Measurements from ENCODE around the gene LRMDA.
"Not testable (repeated sequence)": the region's sequence is repeated elsewhere in the genome, so short reads cannot be mapped to it uniquely, and the experiment has no call there.

The LRMDA gene

DNA sequence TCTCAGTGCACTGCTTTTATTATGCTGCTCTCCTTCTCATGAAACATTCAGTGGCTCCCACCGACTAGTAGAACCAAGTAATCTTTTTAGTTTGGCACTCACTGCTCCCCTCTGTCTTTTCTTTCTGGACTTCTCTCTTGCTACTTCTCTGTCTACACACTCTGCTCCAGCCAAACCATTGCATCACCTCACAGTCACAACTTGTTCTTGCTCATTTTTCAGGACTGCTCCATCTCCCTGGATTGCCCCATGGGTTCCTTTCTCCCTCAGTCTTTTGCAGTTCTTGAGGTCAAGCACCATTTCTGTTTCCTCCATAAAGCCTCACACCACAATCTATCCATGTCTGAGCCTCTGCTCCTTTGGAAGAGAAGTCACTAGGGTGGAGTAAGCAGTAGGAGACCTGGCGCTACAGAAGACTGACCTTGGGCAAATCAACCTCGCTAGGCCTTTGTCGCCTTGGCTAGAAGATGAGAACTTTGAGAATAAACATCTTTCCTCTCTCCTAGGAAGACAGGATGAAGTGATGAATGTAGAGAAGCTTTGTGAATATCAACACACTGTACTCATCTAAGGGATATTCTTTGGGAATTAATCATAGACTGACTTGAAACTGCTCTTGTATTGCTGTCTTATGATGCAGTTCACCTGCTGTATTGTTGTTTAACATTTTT, 186.2 kb downstream of the LRMDA start:
- DNase-seq, result no peak

DNA sequence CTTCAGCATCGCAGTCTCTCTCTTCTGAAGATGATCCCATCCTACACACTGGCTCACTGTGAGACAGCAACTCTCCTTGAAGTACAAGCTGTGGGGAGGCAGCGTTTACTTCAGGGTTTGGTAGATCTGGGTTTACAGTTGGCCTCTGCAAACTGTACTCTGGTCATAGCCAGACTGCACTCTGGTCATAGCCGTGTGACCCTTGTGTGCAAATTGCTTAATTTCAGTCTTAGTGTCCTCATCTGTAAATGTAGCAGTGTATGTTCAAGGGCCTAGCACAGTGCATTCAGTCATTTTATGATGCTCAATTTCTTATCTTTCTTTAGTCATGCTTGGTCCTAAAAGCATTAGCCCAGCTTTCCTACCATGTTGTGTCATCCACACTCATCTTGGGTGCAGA, 188.2 kb downstream of the LRMDA start:
- no peak for DNase-seq

DNA sequence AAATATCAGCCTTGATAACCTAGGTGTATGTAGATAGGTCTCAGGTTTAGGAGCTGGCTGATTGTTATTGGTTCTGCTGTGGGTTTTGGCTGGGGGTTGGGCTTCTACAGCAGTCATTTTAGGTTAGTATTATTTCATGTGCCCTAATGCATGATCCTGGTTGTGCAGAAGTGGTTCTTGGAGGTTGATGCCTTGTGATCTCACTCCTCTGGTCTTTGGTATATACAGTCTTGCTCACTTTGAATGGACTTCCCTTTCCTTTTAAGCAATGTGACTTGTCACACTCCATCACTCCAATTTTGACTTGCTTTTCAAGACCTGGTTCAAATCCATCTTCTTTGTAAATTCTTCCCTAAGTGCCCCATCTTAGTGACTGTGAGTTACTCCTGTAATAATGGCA, 188.9 kb downstream of the LRMDA start:
- DNase-seq, result no peak

DNA sequence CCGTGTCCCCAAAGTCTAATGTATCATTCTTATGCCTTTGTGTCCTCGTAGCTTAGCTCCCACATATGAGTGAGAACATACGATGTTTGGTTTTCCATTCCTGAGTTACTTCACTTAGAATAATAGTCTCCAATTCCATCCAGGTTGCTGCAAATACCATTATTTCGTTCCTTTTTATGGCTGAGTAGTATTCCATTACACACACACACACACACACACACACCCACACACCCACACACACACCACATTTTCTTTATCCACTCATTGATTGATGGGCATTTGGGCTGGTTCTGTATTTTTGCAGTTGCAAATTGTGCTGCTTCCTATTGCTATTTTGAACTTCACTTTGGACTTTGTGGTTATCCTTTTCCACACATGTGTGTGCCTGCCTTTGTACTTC, 189.6 kb downstream of the LRMDA start:
- not testable (repeated sequence) for DNase-seq

DNA sequence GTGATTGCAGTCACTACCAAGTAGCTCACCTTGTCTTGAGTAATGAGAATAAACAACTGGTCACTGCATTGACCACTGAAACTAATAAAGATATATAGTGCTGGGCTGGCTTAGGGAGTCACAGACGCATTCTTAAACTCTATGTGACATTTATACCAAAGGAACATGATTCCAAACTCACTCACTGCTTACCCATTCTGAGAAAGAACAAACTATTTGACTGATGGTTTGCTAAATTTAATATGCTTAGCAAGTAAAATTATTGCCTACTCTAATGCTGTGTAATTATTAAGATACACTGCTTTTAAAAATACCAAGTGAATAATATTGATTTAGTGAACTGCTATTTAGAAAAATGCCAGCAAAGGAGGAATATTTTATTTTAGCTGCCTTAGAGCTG, 191.1 kb downstream of the LRMDA start:
- DNase-seq, result no peak

DNA sequence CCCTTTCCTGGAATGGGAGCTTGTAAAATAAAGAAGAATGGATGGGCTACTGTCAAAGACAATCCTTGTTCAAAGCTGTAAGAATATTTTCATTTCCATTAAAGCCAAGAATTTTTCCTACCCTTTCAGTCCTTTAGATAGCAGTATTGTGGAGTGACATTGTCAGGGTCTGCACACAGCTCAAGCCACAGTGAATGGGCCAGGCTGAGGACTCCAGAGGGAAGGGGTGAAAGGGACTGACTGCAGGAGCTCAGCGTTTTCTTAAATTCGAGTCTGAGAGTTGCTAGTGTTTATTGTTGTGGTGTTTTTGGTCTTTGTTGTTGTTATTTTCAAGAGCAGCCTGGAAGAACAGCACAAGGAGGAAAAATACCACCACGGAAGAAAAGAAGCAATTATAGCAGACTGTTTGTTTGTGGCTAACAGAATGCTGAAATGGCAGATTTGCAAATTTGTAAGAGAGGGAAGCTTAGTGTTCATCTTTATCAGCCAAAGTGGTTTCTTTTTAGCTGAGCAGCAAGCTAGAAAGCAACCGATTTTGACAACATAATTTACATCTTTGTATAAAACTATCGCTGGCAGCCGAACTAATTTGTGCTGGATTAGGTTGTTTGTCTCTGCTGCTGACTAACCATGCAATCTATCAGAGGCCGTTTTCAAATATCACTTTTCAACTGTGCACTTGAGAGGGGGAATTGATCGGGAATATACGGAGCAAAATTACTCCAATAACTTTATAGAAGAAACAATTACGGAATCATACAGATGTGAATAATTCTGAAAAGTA, 192.1 kb downstream of the LRMDA start:
- DNase-seq, result no peak

DNA sequence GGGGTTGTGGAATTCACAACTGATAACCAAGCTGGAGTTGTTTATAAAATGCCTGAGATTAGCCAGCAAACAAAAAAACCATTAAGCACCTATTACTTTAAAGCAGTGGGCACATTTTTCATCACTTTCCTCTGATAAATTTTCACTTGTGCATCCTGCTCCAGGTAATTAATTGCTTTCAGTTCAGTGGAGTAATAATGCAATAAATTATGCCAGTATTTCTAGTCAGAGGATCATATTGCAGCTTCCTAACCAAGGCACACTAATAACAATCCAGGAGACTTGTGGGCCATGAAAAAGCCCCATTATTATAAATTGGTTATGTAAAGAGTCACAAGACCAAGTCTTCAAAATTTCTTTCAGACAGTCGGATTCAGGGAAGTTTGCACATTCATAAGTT, 193.2 kb downstream of the LRMDA start:
- DNase-seq, result no peak

DNA sequence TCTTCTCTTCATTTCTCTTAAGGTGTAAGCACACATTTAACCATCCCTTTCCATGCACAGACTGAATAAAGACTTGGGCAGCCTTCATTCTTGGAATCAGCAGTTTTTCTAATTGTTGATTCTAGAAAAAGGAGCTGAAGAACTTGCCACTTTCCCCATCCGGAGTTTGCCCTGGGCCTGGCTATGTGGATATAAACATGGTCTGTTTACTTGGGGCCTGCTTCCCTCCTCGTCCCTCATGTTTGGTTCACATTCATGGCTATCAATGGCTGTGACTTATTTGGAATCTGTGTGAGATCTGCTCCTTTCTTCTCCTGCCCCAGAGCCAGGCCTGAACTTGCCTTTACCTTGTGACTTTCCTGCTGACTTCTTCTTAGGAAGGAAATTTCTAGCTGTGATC, 199.3 kb downstream of the LRMDA start:
- DNase-seq, result no peak

DNA sequence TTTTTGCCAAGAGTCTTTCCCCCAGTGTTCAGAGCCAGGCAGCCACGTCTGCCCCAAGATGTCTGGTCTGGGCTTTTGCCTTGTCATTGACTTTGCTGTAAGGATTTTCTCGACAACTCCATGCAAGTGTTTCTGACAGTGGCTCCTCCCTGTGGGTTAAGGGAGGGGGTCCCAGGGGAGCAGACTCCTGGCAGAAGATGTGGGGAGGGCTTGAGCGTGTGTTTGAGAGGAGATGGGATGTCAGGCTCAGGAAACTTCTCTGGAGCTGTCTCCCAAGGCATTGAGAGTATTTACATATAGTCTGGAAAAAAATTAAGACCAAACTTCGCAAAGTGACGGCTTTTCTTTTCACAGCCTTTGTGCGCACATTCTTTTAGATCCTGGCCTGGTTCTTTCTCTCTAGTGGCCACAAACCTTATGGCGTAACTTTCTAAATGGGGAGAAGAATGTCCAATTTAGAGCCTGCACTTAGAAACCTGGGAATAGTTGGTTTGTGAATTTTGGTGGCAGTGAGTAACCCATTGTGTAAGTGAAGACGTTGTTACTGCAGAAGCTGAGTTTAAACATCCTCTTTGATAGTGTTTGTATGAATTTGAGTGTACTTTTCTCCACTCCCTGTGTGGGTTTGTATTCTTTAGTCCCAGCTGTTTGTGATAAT, 201.5 kb downstream of the LRMDA start:
- DNase-seq, result no peak

DNA sequence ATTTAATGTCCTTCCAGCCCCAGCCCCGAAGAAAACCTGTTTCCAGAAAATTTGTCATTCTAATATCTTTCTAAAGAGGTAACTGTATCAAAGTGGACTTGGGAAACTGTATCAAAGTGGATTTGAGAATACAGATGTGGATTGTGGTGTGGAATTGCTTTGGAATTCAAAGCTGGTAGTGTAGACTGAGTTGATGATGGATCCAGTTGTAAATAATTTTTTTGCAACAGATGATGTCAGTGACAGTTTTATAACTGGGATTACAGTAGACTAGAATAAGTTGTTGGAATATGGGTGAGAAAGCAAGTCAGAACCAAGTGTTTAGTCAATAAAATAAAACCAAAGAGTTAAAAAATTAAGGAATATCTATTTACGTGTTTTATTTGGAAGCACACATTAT, 202.1 kb downstream of the LRMDA start:
- no peak for DNase-seq

DNA sequence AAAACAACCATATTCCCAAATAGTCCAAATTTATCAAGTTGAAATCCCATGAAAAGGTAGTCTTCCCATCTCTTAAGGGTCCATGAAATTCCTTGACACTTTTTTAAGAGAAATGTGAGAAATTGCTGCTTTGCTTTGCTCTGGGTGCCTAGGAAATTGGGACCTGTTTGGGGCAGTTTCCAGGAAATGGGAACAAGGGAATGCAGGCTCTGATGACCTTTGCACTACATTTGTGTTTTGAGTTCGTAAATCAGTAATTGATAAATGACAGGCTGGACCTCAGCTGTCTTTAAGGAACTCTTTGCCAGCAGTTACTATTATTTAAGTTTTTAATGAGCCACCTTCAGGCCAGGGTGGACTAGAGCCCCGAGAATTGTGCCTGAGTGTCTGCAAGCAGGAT, 203.5 kb downstream of the LRMDA start:
- DNase-seq, result no peak

DNA sequence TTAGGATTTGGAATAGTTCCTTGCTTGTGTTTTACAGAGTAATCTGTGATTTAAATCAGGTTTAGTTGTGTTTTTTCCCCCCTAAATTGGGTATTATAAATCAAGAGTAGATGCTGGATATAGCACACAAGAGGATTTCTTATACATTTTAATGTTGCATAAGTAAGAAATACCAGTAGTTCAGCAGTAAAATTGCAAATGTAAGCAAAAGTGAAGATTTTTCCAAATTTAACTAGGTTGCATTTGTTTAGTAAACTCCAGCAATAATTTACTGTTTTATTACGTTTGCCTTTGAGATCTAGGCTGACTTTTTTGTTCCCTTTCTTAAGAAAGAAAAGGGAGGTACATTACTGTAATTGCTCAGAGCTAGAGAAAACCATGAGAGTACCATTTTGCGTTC, 207.3 kb downstream of the LRMDA start:
- DNase-seq, result no peak

DNA sequence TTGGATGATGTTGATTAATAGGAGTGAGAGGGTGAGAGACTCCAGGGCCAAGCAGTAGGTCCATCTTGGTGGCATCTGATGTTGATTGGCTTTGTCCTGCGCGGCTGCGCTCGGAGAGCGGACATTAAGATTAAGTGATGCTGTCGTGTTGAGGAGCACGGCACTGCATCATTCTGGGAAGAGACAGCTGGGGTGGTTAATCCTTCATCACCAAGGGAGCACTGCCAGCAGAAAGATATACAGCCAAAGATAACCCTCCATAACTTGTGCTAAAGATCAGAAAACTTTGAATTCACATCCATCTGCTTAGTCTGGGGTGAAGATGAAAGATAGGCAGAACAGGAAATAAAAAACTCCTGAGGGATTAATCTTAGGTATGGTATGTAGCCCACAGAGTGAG, 208.3 kb downstream of the LRMDA start:
- DNase-seq, result no peak

DNA sequence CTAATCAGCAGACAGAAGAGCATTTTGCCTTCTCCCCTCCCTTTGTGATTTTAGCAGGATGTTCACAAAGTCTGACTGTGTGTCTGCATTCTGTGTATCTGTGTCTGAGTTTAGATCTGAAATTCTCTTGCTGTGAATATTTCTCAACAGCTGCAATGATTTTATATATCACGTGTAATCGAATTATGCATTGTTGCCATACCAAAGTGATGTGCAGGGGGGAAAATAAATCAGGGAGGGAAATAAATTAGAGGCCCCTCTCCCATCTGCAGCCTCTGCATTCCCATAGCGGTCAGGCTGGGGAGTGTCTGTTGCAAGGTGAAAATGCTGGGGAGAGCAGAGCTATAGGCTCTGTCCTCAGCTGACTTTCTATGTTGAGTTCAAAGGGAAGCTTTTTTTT, 209.0 kb downstream of the LRMDA start:
- no peak for DNase-seq

DNA sequence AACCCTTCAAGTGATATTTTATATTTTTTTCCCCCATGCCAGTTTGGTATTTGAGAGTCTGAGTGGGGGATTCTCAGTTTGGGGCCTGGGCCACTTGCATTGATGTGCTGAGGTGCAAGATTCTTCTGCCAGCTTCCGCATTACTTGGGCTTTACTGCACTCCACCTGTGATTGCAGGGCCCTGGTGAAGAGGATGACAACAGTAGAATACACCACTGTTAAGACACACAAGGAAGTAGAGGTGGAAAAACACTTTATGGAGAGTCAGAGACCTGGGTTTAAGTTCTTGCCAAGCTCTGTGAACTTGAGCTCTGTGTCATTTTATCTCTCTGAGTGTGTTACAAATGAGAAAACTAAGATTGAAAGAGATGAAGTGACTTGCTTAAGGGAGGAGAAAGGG, 209.4 kb downstream of the LRMDA start:
- no peak for DNase-seq

DNA sequence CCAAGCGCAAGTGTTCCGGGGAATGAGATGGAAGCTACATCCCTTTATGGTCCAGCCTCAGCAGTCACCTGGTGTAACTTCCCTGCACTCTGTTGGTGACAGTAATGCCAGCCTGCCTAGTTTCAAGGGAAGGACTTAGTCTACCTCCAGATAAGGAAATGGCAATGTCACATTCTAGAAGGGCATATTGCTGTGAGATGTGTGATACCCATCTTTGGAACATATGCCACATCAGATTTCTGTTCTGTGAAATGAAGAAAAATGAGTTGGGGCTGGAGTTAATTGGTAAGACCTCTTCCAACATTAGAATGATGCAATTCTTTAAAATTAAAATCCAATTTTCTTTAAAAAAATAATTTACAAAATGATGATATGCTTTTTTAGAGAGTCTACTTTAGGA, 212.0 kb downstream of the LRMDA start:
- no peak for DNase-seq

DNA sequence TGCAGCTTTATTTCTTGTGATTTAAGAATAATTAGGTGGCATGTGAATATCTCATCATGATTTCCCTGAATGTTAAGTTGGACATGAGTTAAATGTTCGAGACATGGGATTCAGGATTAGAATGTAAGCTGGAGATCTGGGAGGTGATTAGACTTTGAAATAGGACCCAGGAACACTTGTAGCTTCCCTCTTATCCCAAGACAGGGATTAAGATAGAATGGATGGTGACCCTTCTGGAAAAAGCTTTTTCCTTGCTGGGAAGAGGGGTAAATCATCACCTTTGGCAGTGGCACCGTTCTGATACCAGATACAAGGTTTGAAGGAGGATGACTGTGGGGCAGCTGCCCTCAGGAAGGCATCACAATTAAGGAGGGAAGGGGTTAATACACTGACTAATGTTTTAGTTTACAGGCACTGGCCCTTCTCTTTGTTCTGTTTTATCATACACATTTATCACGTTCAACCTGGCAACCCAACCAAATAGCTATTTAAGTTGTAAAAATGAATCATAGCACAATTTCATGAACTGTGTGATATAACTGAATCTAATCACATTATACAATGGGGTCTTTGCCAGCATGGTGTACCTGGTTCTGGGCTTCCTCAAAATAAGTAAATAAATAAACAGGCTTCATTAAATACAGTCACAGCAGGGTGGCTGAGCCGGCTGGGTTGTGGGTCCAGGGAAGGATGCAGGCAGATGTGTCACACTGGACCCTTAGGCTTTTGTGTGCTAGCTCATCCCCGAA, 212.7 kb downstream of the LRMDA start:
- DNase-seq, result no peak

DNA sequence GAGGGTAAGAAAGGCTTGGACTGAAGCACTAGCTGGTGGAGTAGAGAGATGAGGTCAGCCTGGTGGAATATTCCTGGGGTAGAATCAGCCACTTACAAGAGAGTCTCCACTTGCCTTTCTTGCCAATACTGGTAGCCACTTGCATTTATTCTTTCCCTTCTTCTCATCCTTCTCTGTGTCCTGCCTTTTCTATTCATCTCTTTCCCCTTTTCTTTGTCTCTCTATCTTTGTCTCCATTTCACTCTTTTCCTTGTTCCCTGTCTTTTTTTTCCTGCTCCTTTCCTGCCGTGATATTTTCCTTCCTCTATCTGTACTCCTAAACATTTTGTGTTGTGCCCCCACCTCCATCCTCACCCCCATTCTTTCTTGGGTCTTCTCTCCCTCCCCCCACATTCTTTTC, 214.3 kb downstream of the LRMDA start:
- DNase-seq, result no peak

DNA sequence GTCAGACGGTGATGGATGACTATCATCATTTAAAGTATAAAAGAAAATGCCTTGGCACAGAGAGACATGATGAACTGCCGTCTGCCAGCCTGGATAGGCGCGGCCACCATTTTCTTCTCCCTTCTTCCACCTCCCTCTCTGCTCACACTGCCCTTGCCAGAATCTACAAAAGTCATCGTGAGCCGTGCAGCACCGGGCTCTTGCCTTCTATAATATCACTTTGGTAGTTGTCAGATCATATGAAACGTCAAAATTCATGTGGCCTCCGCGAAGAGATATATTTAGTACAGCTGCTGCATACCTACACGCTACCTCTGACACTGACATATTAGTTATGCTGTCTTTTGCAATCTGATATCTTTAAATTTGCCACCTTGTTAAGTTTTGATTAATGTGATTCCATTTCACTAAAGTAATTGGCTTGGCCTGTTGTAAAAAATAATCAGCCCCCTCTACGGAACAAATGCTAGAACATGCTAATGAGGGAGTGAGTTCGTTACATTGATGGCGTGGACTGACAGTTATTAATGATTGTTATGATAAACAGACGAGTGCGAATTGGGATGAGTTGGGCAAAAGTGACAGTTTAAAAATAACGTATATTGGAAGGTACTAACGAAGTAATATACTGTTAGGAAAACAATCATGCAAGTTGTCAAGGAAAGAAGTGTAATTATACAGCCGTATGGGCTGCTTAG, 214.9 kb downstream of the LRMDA start:
- DNase-seq, result no peak

DNA sequence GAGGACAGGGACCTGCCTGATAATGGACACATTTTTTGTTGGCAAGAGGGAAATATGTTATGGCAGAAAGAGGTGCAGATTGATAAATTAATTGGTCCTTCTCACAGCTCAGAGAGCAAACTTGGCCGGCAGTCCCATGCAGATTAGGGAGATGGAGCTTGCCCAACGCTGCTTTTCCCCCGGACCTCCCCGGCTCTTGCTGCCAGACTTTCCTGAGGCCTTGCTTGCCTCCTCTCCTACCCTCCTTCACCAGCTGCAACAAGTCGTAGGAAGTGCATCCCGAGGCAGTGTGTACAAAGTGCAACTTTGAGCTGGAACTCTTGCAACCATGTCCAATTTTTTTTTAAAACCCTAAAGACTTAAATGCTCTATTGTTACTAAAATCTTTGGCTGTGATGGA, 215.5 kb downstream of the LRMDA start:
- no peak for DNase-seq

DNA sequence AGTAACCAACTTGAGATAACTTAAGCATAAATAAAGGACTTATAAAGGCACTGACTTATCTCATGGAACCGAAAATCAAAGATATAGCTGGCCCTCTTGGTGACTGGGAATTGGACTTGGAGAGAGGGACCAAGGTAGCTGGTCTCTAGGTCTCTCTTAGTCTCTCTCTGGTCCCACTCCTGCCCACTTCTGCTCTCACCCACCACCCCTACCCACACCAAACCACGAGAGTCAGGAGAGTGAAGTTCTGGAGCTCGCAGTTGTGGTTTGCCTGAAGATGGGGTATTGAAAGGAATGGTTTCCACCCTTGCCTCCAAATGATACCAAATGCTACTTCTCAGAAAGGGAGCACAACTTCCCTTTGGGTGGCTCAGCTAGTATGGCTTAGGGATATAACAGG, 216.3 kb downstream of the LRMDA start:
- no peak for DNase-seq

DNA sequence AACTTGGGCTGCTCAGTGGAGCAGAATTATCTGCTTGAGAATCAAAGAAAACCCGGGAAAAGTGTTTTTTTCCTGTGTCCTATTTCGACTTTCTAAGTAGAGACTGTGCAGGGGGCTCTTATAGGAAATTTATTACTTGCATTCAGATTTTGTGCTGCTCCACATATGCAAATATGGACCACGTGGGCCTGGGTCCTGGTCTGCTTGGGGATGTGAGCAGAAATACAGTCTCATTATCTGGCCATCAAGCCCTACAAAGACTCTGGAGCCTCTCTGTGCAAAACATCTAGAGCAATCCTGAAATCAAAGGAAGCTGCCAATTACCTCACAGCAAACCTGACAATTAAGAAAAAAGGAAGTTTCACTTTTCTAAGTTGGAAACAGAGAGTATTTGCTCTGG, 216.9 kb downstream of the LRMDA start:
- no peak for DNase-seq

DNA sequence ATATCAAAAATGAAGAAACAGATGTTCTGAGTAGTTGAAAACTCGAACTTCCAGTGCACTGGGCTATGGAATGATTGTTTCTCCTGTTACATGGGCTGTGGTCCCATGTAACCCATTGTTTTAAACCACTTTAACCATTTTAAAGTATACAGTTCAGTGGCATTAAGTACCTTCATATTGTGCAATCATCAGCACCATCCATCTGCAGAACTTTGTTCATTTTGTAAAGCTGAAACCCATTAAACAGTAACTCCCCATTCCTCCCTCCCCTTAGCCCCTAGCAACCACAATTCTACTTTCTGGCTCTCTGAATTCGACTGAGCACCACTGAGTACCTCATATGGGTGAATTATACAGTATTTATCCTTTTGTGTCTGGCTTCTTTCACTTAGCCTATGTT, 217.4 kb downstream of the LRMDA start:
- DNase-seq, result no peak

Measured in activated CD4-positive, alpha-beta T cell treated with anti-CD3 and anti-CD28 coated beads, Interleukin-2, Interleukin-6, amounts not matched to agents 100 ng/mL and 50 ng/mL, durations not matched to agents 16 hours and 8 hours (primary cell).